ENCODE results near the gene NCMAP. TPM values are rescaled to one million over a fixed set of nuclear protein-coding genes. Genes with fewer than 3 reads are reported as not detected.
A peak's percentile ranks its signal among the peaks of the same experiment; 100 is the strongest.

Gene NCMAP
- polyA plus RNA-seq, 1 experiment, result not detected

DNA sequence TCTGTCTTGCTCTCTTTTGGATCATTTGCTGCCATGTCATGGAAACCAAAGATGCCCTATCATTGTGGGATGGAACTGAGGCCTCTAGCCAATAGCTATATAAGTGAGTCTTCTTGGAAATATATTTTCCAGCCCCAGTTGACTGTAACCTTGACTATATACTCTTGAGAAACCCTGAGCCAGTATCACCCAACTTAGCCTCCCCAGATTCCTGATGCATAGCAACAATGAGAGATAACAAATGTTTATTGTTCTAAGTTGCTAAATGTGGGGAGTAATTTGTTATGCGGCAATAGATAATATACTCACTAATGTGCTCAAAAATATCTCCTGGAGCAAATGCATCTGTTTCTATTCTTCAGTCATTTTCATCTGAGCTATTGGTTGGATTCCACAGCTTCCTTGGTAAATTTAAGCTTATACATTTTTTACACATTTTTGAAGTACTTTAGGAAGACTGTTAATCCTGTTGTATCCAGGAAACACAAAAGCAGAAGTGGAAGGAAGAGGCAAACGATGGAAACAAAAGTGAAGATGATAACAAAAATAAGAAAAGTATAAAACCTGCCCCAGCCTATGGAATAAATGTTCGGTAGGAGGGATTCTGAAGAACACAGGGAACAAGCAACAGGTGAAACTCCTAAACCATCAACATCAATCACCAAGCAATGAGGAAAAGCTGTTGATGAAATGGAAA is 80.9 kb downstream of the NCMAP start:
- ChIA-PET POLR2A (no interaction called here), CTCF (interaction anchor here (0.6 to 6.7 kb wide), 9 partner anchors 15 to 585 kb away, joined by 3 to 80 read pairs (median 6); no protein-coding TSS in a partner anchor)
- H3K4me3 ChIP-seq (ENCODE audit: low read depth, low read length), result no peak overlapping the region
- no peak for DNase-seq (ENCODE audit: low read depth)
- TF ChIP-seq, protein P1, sequence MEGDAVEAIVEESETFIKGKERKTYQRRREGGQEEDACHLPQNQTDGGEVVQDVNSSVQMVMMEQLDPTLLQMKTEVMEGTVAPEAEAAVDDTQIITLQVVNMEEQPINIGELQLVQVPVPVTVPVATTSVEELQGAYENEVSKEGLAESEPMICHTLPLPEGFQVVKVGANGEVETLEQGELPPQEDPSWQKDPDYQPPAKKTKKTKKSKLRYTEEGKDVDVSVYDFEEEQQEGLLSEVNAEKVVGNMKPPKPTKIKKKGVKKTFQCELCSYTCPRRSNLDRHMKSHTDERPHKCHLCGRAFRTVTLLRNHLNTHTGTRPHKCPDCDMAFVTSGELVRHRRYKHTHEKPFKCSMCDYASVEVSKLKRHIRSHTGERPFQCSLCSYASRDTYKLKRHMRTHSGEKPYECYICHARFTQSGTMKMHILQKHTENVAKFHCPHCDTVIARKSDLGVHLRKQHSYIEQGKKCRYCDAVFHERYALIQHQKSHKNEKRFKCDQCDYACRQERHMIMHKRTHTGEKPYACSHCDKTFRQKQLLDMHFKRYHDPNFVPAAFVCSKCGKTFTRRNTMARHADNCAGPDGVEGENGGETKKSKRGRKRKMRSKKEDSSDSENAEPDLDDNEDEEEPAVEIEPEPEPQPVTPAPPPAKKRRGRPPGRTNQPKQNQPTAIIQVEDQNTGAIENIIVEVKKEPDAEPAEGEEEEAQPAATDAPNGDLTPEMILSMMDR (IDR thresholded peaks at IDR 0.05; ENCODE audit: insufficient read depth, low read depth, low read length), result no peak
- H3K36me3 ChIP-seq (ENCODE audit: control insufficient read depth, insufficient read depth, low read length), result no peaks in the 10 kb centered on the region
- no peaks in the 10 kb centered on the region for H3K27me3 ChIP-seq (ENCODE audit: control insufficient read depth, insufficient read depth, low read length)

DNA sequence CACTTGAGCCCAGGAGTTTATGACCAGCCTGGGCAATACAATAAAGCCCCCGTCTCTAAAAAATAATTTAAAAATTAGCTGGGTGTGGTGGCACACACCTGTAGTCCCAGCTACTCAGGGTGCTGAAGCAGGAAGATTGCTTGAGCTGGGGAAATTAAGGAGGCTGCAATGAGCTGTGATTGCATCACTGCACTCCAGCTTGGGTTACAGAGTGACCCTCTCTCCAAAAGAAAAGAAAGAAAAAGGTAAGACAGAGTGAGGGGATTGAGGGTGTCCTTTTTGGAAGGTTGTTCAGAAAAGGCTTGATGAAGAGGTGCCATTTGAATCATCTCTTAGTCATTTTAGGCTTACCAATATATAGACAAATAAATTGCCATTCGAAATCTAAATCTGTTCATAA is 83.2 kb downstream of the NCMAP start:
- H3K36me3 ChIP-seq (ENCODE audit: control insufficient read depth, insufficient read depth, low read length), result no peaks in the 10 kb centered on the region
- no peaks in the 10 kb centered on the region for H3K27me3 ChIP-seq (ENCODE audit: control insufficient read depth, insufficient read depth, low read length)
- TF ChIP-seq, protein P1 (IDR thresholded peaks at IDR 0.05; ENCODE audit: insufficient read depth, low read depth, low read length), result no peak
- CTCF ChIA-PET, result interaction anchor here (1.2 to 6.7 kb wide), 6 partner anchors 36 to 439 kb away, joined by 3 to 40 read pairs (median 4); no protein-coding TSS in a partner anchor
- DNase-seq (ENCODE audit: low read depth), result no peak
- H3K4me3 ChIP-seq (ENCODE audit: low read depth, low read length), result no peak overlapping the region
- POLR2A ChIA-PET, result no interaction called here

DNA sequence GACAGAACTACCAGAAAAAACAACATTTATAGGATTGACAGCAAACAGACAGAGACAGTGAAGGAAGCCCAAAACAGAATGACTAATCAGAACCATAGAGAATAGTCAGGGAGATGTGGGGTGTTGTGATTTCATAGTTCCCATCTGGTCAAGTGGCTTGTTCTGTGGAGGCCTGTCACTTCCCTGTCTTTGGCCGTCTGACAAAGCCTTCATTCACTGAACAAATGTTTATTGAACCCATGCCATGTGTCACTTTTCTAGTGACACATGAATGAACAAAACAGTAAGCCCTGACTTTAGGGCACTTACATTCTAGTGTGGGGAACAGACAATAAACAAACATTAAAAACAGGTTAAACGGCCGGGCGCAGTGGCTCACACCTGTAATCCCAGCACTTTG is 84.0 kb downstream of the NCMAP start:
- DNase-seq (ENCODE audit: low read depth), result no peak
- ChIA-PET CTCF (interaction anchor here (1.4 to 2.9 kb wide), 2 partner anchors 53 to 439 kb away, joined by 3 to 10 read pairs; no protein-coding TSS in a partner anchor), POLR2A (no interaction called here)
- Histone ChIP-seq H3K4me3 (ENCODE audit: low read depth, low read length) (no peak overlapping the region), H3K27me3 (ENCODE audit: control insufficient read depth, insufficient read depth, low read length) (no peaks in the 10 kb centered on the region), H3K36me3 (ENCODE audit: control insufficient read depth, insufficient read depth, low read length) (no peaks in the 10 kb centered on the region)
- TF ChIP-seq, protein P1 (IDR thresholded peaks at IDR 0.05; ENCODE audit: insufficient read depth, low read depth, low read length), result no peak

DNA sequence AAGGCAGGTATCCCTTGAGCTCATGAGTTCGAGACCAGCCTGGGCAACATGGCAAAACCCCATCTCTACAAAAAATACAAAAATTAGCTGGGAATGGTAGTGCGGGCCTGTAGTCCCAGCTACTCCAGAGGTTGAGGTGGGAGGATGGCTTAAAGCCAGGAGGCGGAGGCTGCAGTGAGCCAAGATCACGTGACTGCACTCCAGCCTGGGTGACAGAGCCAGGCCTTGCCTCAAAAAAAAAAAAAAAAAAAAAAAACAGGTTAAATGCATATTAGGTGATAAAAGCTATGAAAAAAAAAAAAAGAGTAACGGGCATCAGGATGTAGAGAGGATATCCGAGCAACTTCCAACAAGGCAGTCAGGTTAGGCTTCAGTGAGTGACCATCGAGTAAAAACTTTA is 84.4 kb downstream of the NCMAP start:
- DNase-seq (ENCODE audit: low read depth), result no peak
- Histone ChIP-seq H3K36me3 (ENCODE audit: control insufficient read depth, insufficient read depth, low read length) (no peaks in the 10 kb centered on the region), H3K4me3 (ENCODE audit: low read depth, low read length) (no peak overlapping the region), H3K27me3 (ENCODE audit: control insufficient read depth, insufficient read depth, low read length) (no peaks in the 10 kb centered on the region)
- TF ChIP-seq, protein P1 (IDR thresholded peaks at IDR 0.05; ENCODE audit: insufficient read depth, low read depth, low read length), result no peak
- POLR2A ChIA-PET, result no interaction called here
- CTCF ChIA-PET, result interaction anchor here (1.4 to 2.9 kb wide), 2 partner anchors 53 to 439 kb away, joined by 3 to 10 read pairs; no protein-coding TSS in a partner anchor

DNA sequence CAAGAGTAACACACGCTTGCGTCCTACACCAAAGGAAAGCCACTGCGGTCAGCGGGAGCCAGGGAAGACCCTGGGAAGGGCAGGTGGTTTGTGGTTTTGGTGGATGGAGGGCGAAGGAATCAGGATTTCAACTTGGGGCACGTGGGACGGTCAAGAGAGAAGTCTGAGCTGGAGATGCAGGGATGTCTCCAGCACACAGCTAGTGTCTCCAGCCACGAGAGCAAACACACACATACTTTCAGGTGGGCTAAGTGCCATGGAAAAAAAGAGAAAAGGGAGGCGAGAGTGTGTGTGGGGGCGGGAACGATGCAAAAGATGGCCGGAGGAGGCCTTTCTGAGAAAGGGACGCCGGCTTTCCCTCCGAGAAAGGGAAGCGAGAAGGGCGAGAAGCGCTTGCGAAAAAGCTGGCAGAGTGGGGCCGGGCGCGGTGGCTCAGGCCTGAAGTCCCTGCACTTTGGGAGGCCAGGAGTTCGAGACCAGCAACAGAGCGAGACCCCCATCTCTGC is 85.8 kb downstream of the NCMAP start:
- ChIA-PET CTCF (interaction anchor here (0.7 to 2.9 kb wide), 4 partner anchors 20 to 443 kb away, joined by 4 to 10 read pairs (median 6); no protein-coding TSS in a partner anchor), POLR2A (no interaction called here)
- Histone ChIP-seq H3K27me3 (ENCODE audit: control insufficient read depth, insufficient read depth, low read length) (no peaks in the 10 kb centered on the region), H3K36me3 (ENCODE audit: control insufficient read depth, insufficient read depth, low read length) (no peaks in the 10 kb centered on the region; the same call in 1 of the 2 replicates), H3K4me3 (ENCODE audit: low read depth, low read length) (peak overlapping the region; percentile 65)
- TF ChIP-seq, protein P1 (IDR thresholded peaks at IDR 0.05; ENCODE audit: insufficient read depth, low read depth, low read length), result no peak
- DNase-seq (ENCODE audit: low read depth), result no peak

Data from BJ (cell line).